GM18951 (cell line): Measurements from ENCODE around the gene EMILIN2.

Experiments
- POLR2A ChIP-seq: IDR thresholded peaks from 4 replicates; pipeline ENCODE4 v1.6.1; 2011; ENCODE audit warnings: mild to moderate bottlenecking; ENCODE audit not compliant: insufficient read length, insufficient read depth; ENCODE audit errors: extremely low read depth
- in situ Hi-C: fragments of 300-500 bp; cut with MboI; formaldehyde crosslinking; loops from one replicate; pipeline ENCODE4 v1.12.0; 2022; ENCODE audit warnings: low sequenced_read_pairs, mixed read lengths, inconsistent platforms; ENCODE audit not compliant: unreplicated experiment

The EMILIN2 gene

DNA sequence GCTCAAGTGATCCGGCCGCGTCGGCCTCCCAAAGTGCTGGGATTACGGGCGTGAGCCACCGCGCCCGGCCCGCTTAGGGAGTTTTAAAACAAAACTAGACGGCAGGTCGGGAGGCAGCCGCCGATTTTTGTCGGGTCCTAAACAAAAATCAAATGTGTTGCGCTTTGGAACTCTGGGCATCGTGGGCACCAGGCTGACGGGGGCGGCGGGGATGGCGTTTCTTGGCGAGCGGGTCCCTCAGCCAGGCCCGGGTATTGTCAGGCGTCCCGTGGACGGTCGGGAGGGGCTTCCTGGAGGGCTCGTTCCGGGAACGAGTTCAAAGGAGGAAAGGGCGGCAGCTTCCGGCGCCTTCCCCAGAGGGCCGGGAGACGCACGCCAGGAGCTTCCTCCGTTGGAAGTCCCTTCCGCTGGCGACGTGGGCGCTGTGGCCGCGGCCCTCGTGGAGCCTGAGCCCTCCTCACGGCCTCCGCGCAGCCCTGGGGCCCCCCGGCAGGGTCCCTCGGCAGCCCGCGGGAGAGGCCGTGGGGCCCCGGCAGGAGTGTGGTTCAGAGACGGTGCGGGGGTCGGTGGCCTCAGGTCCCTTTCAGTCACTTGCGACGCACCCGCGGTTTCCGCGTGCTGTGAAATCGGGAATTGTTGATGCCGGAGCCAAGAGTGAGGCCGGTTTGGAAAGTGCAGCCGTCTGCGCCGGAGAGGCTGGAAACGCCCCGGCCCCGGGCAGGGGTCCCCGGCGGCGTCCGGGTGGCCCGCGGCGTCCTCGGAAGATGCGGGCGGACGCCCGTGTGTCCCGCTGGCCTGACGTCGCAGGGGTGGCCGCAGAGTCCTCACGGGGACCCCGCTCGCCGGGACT, 59.3 kb downstream of the EMILIN2 start:
- peak; percentile 65 for TF ChIP-seq POLR2A
- in situ Hi-C loops: no loop called here

DNA sequence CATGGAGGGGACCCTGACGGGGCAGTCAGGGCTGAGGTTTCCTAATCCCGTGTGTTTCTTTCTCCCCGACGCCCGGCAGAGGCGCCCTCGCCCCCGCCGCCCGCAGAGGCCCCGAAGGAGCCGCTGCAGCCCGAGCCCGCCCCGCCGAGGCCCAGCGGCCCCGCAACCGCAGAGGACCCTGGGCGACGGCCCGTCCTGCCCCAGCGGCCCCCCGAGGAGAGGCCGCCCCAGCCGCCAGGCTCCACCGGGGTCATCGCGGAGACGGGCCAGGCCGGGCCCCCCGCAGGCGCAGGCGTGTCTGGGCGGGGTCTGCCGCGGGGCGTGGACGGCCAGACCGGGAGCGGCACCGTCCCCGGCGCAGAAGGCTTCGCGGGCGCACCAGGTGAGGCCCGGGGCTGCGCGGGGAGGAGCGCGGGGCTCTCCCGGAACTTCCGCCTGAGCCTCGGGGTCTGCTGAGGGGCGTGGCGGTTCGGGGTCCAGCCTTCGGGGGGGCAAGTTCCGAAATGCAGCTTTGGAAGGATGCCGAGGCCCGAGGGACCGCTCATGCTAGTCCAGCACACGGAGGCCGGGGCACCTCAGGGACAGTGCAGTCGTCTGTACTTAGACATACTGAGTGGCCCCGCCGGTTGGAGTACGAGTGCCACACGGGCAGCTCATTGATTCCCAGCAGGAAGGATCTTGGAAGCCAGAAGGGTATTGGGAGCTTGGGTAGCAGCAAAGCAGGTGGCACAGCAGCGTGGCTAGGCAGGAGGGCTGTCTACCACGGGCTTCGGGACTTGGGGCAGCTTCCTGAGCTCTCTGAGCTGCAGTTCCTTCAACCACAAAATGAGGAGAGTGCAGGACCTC, 60.1 kb downstream of the EMILIN2 start:
- peak; percentile 51 for TF ChIP-seq POLR2A
- in situ Hi-C loops: no loop called here

DNA sequence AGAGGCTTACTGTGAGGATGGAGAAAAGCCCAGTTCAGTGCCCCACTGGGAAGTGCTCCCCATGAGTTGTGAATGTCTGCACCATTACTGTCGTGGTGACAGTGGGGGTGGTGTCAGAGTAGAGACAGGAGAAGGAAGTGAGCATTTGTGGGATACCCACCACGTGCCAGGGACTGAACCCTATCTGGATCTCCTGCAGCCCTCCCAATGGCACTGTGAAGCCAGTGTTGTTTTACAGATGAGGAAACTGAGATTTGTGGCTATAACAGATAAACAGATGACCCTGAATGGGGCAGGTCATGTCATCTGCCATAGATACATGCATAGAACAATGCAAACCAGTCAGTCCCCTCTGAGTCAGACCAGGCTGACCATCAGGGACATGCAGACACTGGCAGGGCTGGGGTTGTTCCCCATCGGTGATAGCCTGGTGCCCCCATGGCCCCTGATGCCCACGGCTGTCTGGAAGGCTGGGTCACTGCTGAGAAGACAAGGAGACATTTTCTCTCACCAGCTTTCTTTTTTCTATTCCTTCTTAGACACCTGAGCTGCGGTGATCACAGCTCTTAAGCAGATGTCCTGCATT, 60.8 kb downstream of the EMILIN2 start:
- no peak for TF ChIP-seq POLR2A
- in situ Hi-C loops: no loop called here

DNA sequence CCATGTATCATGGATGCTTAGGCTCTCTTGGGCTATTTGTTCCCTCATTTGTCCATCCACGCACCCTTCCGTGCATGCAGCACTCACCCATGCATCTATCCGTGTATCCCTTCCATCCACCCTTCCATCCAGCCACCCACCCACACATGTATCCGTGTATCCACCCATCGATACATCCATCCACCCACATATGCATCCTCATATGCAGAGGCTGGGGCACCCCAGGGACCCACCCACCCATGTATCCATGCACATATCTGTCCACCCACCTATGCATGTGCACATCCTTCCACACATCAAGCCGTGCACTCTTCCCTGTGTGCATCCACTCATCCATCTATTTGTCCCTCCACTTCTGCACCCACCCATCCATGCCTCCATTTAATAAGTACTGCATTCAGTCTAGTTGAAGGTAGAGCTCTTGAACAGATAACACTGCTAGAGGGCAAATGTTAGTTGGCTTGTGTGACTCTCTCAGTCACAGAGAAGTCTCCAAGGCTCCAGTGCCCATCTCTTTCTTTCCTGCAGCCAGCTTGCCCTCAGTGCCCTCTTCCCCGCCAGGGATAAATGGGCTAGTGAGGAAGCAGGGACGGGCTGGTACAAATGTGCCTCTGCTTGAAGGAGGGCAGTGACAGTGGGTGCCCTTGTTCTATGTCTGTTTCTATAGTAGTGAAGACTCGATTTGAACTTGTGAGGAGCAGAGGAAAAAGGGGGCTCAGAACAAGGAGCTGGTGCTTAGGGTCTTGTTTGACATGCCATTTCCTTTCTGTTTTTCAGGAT, 61.5 kb downstream of the EMILIN2 start:
- in situ Hi-C loops: no loop called here
- TF ChIP-seq POLR2A: no peak

DNA sequence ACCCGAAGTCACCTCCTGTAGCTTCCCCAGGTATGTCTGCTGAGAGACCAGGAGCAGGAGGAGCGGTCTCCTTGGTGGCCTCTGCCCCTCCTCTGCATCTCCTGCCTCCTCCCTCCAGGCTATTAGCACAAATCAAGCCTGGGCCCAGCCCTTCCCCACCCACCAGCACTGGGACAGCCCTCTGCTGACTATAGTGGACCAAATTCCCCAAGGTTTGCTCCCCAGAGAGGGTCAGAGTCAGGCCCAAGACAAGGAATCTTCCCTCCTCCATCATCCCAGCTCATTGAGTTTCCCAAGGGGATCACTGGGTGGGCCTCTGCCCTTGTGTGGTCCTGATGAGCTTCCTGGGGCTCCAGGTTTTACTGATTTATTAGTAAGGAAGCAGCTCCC, 62.1 kb downstream of the EMILIN2 start:
- in situ Hi-C loops: no loop called here
- no peak for TF ChIP-seq POLR2A

DNA sequence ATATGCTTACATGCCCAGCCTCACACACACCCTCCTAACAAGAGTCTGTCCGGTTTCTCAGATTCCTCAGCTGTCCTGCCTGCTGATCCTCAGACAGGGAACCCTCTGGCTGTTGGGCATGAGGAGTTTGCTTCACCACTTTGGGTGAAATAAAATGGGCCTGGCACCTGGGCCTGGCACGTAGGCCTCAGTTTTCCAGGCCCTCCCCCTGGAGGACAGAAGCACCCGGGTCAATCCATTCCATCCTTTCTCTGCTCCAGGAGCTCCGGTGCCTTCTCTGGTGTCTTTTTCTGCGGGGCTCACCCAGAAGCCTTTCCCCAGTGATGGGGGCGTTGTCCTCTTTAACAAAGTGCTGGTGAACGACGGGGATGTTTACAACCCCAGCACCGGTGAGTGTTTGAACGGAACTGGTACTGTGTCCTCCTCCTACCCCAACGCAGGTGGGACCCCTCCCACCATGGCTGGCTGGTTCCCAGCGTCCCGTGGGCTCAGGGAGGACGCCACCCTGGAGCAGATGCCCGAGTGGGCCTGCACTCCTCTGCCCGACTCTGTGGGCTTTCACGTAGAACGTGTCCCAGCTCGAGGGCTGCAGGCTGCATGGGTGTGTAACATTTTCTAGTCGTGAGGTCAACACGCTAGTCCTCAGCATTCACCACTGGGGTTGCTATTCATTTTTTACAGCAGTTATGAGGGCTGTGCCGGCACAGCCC, 62.8 kb downstream of the EMILIN2 start:
- TF ChIP-seq POLR2A: no peak
- in situ Hi-C loops: no loop called here

- TF ChIP-seq POLR2A: no peak
- in situ Hi-C loops: no loop called here
Observed at GRCh38 chr18:2910261-2910660, 63.5 kb downstream of the EMILIN2 start.

DNA sequence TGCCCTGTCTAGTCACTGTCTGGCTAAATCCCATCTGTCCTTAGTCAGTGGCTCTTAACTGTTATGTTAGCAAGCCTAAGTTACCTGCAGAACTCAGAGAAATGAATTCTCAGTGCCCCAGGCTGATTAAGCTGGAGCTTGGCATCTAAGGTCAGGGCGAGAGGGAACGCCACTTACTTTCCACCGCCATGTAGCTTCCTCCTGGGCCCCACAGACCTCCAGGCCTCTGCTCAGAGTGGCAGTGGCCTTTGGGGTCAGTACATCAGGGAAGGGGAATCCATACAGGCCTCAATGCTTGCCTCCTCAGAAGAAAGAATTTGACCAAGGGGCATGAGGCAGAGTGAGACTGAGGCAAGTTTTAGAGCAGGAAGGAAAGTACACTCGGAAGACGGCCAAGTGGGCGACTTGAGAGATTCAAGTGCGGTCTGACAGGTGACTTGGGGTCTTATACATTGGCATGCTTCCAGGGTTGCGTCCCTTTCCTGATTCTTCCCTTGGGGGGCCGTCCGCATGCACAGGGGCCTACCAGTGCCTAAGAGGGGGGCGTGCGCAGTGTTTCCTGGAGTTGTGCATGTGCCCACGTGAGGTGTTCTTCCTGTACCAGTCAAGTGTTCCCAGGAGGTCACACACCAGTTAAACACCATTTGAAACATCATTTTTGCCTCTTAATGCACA, 64.1 kb downstream of the EMILIN2 start:
- TF ChIP-seq POLR2A: no peak
- in situ Hi-C loops: no loop called here

- in situ Hi-C loops: no loop called here
- no peak for TF ChIP-seq POLR2A
Observed at GRCh38 chr18:2911533-2911932, 64.7 kb downstream of the EMILIN2 start.

- in situ Hi-C loops: no loop called here
- no peak for TF ChIP-seq POLR2A
Observed at GRCh38 chr18:2912357-2913299, 65.8 kb downstream of the EMILIN2 start.

DNA sequence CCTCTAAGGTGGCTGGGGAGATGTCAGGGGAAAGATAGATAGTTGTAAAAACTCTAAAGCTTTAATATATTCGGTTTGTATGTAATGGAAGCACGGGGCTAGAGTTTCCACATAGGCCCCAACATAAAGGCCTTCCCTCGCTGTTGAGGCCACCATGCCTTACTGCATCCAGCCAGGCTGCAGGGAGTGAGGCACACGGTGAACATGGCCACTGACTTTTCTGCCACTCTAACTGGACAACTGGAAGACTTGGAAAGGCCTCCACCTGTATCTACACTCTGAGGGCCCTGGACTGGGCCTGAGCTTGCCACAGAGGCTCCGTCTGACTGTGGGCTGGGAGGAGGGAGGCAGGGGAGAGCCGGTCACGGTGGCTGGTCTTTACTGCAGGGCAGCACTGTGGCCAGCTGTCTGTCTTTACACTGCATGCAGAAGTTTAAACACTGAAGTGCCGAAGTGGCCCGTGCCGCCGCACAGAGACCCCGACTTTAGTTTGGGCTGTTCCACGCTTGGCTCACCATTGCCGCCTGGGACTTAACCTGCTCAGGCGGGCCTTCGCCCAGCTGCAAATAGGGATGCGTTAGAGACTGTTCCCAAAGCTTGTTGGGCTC, 66.7 kb downstream of the EMILIN2 start:
- no peak for TF ChIP-seq POLR2A
- in situ Hi-C loops: no loop called here
